Activated T-helper 1 cell treated with anti-CD3 and anti-CD28 coated beads, Interleukin-2, amount 50 U/mL, for 16 hours (primary cell): ENCODE results near the gene MID1IP1.
A peak's percentile ranks its signal among the peaks of the same experiment; 100 is the strongest.

Experiments used
- DNase-seq, 2 donors: peaks; one replicate each; pipeline ENCODE4 v3.0.0-alpha.2; 2020; ENCODE audit warnings: low read depth in 1 of 2, low spot score in 1 of 2

Gene MID1IP1, protein sequence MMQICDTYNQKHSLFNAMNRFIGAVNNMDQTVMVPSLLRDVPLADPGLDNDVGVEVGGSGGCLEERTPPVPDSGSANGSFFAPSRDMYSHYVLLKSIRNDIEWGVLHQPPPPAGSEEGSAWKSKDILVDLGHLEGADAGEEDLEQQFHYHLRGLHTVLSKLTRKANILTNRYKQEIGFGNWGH

DNA sequence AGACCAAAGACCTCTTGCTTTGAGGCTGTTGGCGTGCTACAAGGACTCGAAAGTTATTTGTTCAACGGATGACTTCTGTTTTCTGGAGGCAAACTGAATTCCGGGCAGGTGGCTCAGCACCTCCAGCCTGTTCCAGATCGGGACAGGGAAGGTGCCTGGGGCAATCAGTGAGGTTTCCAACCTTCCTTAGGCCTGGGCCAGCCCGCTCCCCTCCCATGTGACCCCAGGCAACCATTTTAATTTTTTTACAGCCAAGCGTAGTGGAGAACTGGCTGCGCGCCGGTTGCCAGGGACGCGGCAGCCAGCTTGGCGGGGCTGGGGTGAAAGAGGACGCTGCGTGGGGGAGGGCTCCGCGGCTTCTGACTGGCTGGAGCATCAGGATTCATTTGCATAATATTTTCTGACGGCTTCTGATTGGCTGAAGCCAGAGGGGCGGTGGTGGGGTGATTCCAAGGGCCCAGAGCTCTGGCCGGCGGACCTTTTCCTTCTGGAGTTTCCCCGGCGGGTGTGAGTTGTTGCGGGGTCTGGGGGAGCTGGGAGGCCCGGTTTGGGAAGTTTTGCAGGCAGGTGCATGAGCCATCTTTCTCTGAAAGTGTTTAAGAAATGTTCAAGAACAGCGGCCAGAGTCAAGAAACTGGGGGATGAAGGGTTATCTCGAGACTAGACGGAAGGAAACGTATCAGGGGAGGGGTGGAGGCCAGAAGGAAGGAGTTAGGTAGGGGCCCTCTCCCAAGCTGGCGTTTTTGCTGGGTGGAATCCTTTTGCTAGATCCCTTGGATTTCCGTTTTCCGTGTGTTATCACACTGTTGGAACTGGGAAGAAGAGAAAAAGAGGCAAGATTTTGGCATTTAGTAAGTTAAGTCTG lies at the start of gene MID1IP1:
Gene MID1IP1, plus strand, starts transcription at position 479 of the 865 bp plus-strand sequence. CDS start 3,488 bp downstream, outside the sequence.
- peak; percentile 32 to 53 for DNase-seq

DNA sequence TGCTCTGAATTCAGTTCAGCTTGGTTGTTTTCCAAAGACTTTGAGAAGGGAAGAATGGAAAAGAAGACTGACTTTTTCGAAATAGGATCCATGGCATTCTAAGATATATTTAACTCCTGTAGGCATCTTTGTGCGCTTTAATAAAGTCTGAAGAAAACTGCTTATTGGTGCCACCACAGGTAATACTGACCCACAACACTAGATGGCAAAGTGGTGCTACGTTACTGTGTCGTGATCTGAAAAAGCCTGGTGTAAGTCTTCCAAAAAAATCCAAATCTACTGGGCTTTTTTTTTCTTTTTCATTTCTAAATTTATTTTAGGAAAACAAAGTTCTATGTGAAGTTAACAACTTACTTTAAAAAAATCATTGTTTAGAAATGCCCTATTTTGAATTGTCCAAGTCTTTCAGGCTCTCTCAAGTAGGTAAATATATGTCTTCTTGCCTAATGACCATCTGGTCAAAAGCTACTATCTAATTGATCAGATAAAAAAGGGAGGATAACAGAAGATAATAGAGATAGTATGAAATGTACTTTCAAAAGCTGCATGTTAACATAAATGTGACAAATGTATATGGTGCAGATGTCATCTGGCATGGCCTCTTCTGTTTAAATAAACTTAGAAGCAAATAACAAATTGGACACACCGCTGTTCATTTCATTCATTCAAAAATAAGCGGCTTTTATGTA lies 47.0 kb upstream of the MID1IP1 start:
- no peak for DNase-seq

DNA sequence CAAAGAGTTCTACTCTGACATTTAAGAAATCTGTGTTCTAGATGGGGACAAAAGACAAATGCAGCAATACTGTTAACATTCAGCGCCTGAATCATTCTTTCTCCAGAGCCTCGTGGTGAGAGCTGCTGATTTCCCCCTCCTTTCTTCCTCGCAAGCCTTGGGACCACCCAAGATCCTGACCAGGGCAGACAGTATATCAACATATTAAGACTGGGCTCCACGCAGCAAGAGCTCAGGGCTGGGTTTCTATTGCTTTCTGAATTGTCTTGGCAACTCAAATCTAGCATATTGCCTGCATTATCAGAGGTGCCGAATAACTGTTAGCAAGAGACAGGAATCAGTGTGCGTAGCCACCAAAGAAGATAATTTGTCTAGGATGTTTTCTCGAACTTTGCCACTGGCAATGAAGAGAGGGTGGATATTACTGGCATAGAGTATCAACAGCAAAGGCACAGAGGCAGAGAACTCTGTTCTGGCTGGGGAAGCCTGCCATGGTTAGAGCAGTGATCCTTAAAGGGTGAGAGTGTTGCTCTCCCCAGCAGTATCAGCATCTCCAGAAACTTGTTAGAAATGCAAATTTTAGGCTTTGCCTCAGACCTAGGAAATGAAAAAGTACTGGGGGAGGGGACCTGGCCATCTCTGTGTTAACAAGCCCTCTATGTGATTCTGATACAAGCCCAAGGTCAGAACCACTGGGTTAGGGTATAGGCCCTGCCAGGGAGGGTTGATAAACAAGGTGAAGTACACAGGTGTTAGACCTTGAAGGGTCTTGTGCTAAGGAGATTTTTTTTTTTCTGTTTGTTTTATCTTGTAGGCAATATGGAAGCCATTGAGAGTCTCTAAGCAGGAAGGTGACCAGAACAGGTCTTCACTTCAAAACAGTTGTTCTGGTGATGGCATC lies 46.2 kb upstream of the MID1IP1 start:
- no peak for DNase-seq

DNA sequence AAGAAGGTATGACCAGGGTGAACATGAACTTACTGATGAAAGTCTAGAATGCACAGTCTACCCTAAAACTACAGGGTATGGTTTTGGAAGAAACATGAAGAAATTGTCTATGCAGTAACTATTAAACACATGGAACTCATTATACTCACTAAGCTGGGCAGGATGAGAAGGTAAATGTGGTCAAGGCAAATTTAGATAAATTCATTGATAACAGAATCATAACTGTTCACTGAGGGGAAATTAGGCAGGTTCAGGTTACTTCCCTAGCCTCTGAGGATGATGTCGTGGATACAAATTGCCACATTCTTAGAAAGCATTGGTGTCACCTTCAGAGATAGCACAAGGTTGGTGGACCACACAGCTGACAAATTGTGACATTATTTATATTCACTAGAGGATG lies 40.4 kb upstream of the MID1IP1 start:
- no peak for DNase-seq

DNA sequence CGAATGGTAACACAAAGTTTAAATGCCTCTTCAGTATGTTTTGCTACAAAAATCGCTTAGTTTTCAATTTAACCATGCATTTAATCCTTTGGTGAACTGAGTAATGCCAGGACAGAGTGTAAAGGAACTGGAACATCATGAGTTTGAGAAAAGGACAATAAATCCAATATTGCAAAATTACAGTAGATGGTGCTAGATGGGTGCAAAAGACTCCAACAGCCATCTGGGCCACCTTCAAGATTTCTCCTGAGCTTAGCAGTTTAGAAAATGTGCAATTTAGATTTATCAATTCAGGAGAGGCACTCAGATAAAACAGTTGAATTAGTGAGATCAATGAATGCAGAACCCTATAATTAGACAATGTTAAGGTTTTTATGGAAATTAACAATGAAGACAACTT lies 33.2 kb upstream of the MID1IP1 start:
- no peak for DNase-seq

DNA sequence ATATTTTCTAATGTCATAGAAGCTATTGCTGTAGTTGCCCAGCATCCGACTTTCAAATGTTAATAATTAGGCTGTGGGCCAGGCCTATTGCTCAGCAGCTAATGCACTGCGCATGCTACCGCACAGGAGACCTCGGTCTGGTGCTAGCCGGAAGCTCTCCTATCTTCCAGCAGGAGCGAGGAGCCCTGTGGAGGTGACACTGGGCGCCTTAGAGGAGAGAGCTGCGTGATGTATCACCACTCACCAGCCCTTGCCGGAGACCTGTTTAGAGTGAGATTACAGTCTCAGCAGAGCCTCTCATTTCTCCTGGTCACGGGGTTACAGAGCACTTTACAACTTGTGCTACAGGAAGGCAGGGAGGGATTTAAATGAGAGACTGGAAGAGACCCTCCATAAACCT lies 31.1 kb upstream of the MID1IP1 start:
- no peak for DNase-seq

DNA sequence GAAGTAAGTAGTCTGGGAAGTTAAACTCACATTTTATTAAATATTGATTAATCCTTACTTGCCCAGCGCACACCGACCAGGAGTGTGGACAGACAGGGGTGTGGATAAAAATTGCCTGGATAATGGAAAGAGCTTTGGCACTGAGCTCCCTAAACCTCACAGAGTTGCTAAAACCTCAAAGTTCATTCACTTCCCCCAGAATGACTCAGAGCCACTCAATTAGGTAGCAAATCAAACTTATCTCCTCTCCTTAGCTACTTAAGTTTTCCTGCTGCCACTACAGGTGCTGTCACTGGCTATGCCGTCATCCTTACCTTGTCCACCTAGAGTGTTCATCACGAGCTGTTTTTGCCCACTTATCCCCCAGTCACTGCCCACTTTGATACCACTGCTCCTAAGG lies 27.0 kb upstream of the MID1IP1 start:
- no peak for DNase-seq

DNA sequence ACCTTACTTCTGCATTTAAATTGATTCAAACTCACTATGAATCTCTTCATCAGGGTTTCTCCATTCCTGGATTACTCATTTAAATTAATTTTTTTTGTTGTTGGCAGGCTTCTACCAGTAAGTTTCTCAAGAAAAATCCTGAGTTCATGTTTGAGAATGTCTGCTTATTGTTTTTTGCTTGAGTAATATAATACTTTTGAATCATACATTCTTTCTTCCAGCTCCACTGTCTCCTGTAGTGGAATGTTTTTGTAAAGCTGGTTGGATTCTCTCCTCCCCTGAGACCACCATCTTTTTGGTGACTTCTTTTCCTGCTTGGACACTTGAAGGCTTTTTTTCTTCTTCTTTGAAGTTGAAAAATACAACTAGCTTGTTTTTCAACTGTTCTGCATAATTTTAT lies 4.3 kb upstream of the MID1IP1 start:
- DNase-seq: no peak

DNA sequence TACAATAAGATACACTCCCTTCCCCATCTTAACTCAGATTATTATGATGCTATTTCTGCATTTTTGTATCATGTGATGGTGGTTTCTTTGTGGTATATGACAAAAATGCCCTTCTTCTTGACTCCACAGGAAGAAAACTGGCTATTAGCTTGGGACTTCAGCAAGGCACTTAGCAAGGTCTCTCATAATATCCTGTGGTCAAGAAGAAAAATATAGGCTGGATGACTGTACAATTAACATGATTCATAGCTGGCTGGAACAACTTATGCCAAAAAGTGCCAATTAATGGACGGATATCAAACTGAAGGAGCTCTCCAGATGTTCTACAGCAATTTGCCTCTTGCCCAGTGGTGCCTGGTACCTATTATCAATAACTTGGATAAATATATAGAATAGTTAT lies 2.3 kb upstream of the MID1IP1 start:
- DNase-seq: no peak

DNA sequence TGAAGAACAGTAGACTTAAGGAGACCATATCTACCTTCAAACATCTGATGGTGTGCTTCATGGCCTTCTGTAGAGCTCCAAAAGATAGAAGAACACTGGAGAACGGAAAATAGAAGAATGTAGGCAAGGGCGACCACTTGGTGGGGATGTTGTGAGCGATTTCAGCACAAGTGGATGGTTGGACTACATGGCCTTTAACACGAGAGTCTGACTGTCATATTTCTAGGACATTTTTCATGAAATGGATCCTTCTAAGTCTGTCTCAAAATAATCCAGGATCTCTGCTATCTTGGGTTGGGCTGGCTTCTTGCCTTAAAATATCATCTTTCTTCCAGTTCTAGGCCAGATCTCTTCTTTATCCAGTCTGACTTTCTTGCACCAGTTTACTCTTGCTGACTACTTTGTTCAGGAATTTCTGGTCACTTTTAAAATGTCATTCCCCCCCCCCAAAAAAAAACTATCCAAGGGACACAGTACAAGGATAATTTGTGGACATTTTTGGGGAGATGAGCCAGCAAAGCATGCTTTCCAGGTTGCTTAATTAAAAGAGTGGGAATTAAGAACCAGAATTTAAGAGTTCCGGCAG lies 1.2 kb upstream of the MID1IP1 start:
- DNase-seq: no peak

DNA sequence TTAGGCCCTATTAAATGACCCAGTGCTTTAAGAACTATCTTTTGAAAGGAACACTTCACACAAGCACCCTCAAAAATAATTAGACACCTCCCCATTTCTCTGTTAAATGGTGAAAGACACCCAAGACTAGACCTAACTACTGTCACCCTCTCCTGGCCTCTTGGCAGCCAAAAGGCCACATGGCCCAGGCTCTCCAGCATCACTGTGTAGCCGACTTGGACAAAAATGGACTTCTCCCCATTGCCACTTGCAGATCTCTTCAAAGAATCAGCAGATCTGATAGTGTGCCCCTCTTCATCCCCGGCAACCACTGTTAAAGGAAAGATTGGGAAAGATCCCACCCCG lies 2.0 kb downstream of the MID1IP1 start:
- DNase-seq: no peak

DNA sequence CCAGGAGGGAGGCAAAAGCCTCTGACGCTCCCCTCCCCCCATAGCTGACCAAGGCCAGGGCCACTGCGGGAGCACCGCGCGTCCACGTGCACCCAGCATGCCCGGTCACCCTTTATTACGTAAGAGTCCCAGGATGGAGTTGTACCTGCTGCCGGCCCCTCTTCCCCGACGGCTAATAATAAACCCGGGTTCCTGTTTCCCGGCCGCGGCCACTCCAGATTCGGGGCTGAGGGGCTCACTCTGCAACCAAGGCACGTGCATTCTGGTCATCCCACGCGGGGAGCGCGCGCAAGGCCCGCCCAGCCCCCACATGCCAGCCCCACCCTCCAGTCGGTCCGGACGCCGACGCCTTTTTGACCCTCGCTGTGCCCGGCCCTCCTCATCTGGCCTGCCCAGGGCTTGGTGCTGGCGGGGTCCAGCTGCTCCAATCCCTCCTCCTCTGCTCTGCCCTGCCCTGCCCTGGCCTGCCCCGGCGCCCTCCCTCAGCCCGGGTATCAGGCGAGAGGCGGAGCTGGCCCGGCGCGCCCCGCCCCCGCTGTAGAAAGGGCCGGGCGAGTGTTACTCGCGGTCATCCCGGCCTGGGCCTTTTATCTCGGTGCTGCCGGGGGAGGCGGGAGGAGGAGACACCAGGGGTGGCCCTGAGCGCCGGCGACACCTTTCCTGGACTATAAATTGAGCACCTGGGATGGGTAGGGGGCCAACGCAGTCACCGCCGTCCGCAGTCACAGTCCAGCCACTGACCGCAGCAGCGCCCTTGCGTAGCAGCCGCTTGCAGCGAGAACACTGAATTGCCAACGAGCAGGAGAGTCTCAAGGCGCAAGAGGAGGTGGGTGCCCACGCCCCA lies 2.6 kb downstream of the MID1IP1 start:
- DNase-seq: peak; percentile 18 to 40

DNA sequence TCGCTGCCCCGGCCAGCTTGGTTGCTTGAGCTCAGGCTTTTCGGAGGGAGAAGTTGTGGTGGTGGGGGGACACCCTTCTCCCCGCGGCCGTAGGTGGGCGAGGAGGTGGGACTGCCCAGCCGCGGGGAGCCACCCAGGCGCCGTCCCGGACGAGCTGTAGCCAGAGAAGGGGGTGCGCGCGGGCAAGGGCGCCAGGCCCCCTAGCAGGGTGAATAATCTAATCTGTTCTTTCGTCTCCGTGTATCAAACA lies 3.1 kb downstream of the MID1IP1 start:
- no peak for DNase-seq

DNA sequence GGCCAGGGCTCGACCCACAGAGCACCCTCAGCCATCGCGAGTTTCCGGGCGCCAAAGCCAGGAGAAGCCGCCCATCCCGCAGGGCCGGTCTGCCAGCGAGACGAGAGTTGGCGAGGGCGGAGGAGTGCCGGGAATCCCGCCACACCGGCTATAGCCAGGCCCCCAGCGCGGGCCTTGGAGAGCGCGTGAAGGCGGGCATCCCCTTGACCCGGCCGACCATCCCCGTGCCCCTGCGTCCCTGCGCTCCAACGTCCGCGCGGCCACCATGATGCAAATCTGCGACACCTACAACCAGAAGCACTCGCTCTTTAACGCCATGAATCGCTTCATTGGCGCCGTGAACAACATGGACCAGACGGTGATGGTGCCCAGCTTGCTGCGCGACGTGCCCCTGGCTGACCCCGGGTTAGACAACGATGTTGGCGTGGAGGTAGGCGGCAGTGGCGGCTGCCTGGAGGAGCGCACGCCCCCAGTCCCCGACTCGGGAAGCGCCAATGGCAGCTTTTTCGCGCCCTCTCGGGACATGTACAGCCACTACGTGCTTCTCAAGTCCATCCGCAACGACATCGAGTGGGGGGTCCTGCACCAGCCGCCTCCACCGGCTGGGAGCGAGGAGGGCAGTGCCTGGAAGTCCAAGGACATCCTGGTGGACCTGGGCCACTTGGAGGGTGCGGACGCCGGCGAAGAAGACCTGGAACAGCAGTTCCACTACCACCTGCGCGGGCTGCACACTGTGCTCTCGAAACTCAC lies 3.6 kb downstream of the MID1IP1 start:
- no peak for DNase-seq

DNA sequence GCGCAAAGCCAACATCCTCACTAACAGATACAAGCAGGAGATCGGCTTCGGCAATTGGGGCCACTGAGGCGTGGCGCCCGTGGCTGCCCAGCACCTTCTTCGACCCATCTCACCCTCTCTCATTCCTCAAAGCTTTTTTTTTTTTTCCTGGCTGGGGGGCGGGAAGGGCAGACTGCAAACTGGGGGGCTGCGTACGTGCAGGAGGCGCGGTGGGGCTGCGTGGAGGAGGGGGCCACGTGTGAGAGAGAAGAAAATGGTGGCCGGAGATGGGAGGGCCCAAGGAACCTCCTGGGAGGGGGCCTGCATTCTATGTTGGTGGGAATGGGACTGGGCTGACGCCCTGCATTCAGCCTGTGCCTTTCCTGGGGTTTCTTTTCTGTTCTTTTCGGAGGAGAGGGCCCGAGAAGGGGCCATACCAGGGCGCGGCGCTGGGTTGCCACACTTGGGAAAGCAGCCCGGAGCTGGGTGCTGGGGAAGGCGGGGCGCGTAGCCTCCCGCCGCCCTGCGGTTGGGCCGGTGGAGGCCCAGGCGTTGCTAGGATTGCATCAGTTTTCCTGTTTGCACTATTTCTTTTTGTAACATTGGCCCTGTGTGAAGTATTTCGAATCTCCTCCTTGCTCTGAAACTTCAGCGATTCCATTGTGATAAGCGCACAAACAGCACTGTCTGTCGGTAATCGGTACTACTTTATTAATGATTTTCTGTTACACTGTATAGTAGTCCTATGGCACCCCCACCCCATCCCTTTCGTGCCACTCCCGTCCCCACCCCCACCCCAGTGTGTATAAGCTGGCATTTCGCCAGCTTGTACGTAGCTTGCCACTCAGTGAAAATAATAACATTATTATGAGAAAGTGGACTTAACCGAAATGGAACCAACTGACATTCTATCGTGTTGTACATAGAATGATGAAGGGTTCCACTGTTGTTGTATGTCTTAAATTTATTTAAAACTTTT lies 4.5 kb downstream of the MID1IP1 start:
- DNase-seq: peak; percentile 27 to 44

DNA sequence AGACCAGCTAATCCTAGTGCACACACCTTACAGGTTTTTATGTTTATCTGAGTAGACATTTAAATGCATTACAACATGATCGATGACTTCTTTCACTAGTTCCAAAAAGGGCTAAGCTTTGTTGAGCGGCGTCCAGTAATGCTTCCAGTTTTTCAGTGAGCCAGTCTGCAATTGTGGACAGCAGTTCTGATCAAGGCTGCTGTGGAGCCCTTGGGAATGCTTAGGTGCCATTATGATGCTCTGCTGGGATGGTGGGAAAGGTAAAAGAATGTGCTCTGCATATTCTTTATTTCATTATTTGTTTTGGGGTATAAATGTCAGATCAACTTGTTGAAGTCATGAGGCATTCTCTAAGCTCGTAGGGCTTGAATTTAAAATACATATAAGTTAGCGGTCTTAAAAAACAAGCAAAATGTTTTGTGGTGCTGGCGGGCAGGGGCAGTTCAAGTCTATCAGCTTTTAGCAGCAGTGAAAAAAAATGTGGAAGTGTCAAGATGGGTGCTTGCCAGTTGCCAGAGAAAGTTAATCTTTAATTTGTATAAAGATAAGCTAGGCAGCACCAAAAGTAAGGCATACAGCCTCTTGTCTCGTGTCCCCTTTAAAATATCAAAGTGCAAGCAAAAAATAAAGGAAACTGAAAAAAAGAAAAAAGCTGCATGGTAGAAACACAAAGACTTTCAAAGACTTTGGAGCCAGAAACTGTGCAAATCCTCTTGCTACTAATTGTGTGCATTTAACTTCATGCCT lies 5.8 kb downstream of the MID1IP1 start:
- no peak for DNase-seq

DNA sequence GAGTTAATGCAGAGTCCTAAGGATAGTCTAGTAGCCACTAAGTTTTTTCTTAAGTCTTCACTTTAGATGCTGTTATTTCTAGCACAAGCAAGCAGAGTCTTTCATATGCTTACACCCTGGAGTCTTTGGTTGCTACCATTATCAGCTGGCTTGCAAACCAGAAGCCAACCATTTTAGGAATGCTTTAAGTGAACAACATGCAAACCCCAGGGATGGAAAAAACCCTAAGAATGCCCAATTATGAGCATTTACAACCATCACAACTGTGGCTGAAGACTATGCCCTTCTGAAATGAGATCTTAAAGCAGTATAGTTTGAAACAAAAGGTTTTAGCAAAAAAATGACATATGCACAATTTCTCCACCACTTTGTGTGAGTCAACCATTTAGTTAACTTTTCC lies 6.6 kb downstream of the MID1IP1 start:
- no peak for DNase-seq
